ENCODE measurements around the gene PIM2. TPM values are rescaled to one million over a fixed set of nuclear protein-coding genes. Genes with fewer than 3 reads are reported as not detected.
A peak's percentile ranks its signal among the peaks of the same experiment; 100 is the strongest.
"Not testable (repeated sequence)": the region's sequence is repeated elsewhere in the genome, so short reads cannot be mapped to it uniquely, and the experiment has no call there.

PIM2 gene
- total RNA-seq, 1 donor from 2014 or later = 7.0 TPM

- Mint-ChIP-seq H3K9me3 (ENCODE audit: unreplicated experiment) (no peaks in the 10 kb centered on the region), H3K27me3 (ENCODE audit: unreplicated experiment) (peaks cover 5% of the 10 kb centered on the region), H3K4me3 (ENCODE audit: unreplicated experiment) (peak overlapping the region; percentile 87), H3K4me1 (ENCODE audit: unreplicated experiment) (peaks cover 8% of the 10 kb centered on the region), H3K27ac (ENCODE audit: unreplicated experiment) (no peak overlapping the region), H3K36me3 (ENCODE audit: low read depth, unreplicated experiment) (peaks cover 7% of the 10 kb centered on the region)
- DNase-seq (ENCODE audit: low spot score) = no peak
- TF ChIP-seq CTCF (IDR thresholded peaks at IDR 0.05; ENCODE audit: unreplicated experiment) = no peak
These were observed 28.4 kb downstream of the PIM2 start for GRCh38 chrX:48890296-48890925.

GRCh38 chrX:48886586-48886985 lies 32.2 kb downstream of the PIM2 start:
- DNase-seq (ENCODE audit: low spot score); H3K4me1 Mint-ChIP-seq (ENCODE audit: unreplicated experiment); H3K9me3 Mint-ChIP-seq (ENCODE audit: unreplicated experiment); H3K27ac Mint-ChIP-seq (ENCODE audit: unreplicated experiment); H3K36me3 Mint-ChIP-seq (ENCODE audit: low read depth, unreplicated experiment); H3K4me3 Mint-ChIP-seq (ENCODE audit: unreplicated experiment); H3K27me3 Mint-ChIP-seq (ENCODE audit: unreplicated experiment): not testable (repeated sequence)

GRCh38 chrX:48883729-48884128 lies 35.1 kb downstream of the PIM2 start:
- TF ChIP-seq CTCF (IDR thresholded peaks at IDR 0.05; ENCODE audit: unreplicated experiment) = no peak
- Mint-ChIP-seq H3K27me3 (ENCODE audit: unreplicated experiment) (no peaks in the 10 kb centered on the region), H3K27ac (ENCODE audit: unreplicated experiment) (no peak overlapping the region), H3K4me3 (ENCODE audit: unreplicated experiment) (no peak overlapping the region), H3K9me3 (ENCODE audit: unreplicated experiment) (no peaks in the 10 kb centered on the region), H3K4me1 (ENCODE audit: unreplicated experiment) (peaks cover 6% of the 10 kb centered on the region), H3K36me3 (ENCODE audit: low read depth, unreplicated experiment) (no peaks in the 10 kb centered on the region)
- no peak for DNase-seq (ENCODE audit: low spot score)

GRCh38 chrX:48876944-48877343 lies 41.9 kb downstream of the PIM2 start:
- not testable (repeated sequence) for DNase-seq (ENCODE audit: low spot score); H3K4me3 Mint-ChIP-seq (ENCODE audit: unreplicated experiment); H3K9me3 Mint-ChIP-seq (ENCODE audit: unreplicated experiment); H3K4me1 Mint-ChIP-seq (ENCODE audit: unreplicated experiment); H3K36me3 Mint-ChIP-seq (ENCODE audit: low read depth, unreplicated experiment); H3K27me3 Mint-ChIP-seq (ENCODE audit: unreplicated experiment); H3K27ac Mint-ChIP-seq (ENCODE audit: unreplicated experiment)

GRCh38 chrX:48872017-48872416 lies 46.8 kb downstream of the PIM2 start:
- DNase-seq (ENCODE audit: low spot score); H3K4me1 Mint-ChIP-seq (ENCODE audit: unreplicated experiment); H3K27ac Mint-ChIP-seq (ENCODE audit: unreplicated experiment); H3K9me3 Mint-ChIP-seq (ENCODE audit: unreplicated experiment); H3K36me3 Mint-ChIP-seq (ENCODE audit: low read depth, unreplicated experiment); H3K27me3 Mint-ChIP-seq (ENCODE audit: unreplicated experiment); H3K4me3 Mint-ChIP-seq (ENCODE audit: unreplicated experiment): not testable (repeated sequence)

- Mint-ChIP-seq H3K27ac (ENCODE audit: unreplicated experiment) (no peak overlapping the region), H3K27me3 (ENCODE audit: unreplicated experiment) (no peaks in the 10 kb centered on the region), H3K9me3 (ENCODE audit: unreplicated experiment) (no peaks in the 10 kb centered on the region), H3K4me3 (ENCODE audit: unreplicated experiment) (no peak overlapping the region), H3K4me1 (ENCODE audit: unreplicated experiment) (no peaks in the 10 kb centered on the region), H3K36me3 (ENCODE audit: low read depth, unreplicated experiment) (no peaks in the 10 kb centered on the region)
- TF ChIP-seq CTCF (IDR thresholded peaks at IDR 0.05; ENCODE audit: unreplicated experiment) = no peak
- no peak for DNase-seq (ENCODE audit: low spot score)
These were observed 54.6 kb downstream of the PIM2 start for GRCh38 chrX:48864210-48864609.

Other genes starting within 250 kb of the PIM2 start
- gene WAS, start 235.2 kb downstream of the PIM2 start, total RNA-seq (ENCODE audit: unreplicated experiment) = 2.7 TPM
- gene SUV39H1, start 222.3 kb downstream of the PIM2 start, total RNA-seq (ENCODE audit: unreplicated experiment) = 6.8 TPM
- gene GLOD5, start 157.3 kb downstream of the PIM2 start, total RNA-seq (ENCODE audit: unreplicated experiment) = not detected
- gene GATA1, start 132.4 kb downstream of the PIM2 start, total RNA-seq (ENCODE audit: unreplicated experiment) = not detected
- gene HDAC6, start 117.0 kb downstream of the PIM2 start, total RNA-seq (ENCODE audit: unreplicated experiment) = 122 TPM
- gene ERAS, start 92.5 kb downstream of the PIM2 start, total RNA-seq (ENCODE audit: unreplicated experiment) = not detected
- gene PCSK1N, start 83.4 kb downstream of the PIM2 start, total RNA-seq (ENCODE audit: unreplicated experiment) = 2.0 TPM
- 70.6 TPM for gene TIMM17B, start 21.3 kb downstream of the PIM2 start, total RNA-seq (ENCODE audit: unreplicated experiment)
- 80.1 TPM for gene PQBP1, start 21.1 kb downstream of the PIM2 start, total RNA-seq (ENCODE audit: unreplicated experiment)
- gene SLC35A2, start 7.4 kb downstream of the PIM2 start, total RNA-seq (ENCODE audit: unreplicated experiment) = 27.2 TPM
- 48.8 TPM for gene OTUD5, start 38.6 kb upstream of the PIM2 start, total RNA-seq (ENCODE audit: unreplicated experiment)
- gene KCND1, start 52.8 kb upstream of the PIM2 start, total RNA-seq (ENCODE audit: unreplicated experiment) = 6.0 TPM
- gene GRIPAP1, start 83.2 kb upstream of the PIM2 start, total RNA-seq (ENCODE audit: unreplicated experiment) = 63.6 TPM
- gene TFE3, start 124.3 kb upstream of the PIM2 start, total RNA-seq (ENCODE audit: unreplicated experiment) = 31.0 TPM
- 22.5 TPM for gene CCDC120, start 140.0 kb upstream of the PIM2 start, total RNA-seq (ENCODE audit: unreplicated experiment)
- 22.3 TPM for gene PRAF2, start 155.0 kb upstream of the PIM2 start, total RNA-seq (ENCODE audit: unreplicated experiment)
- gene WDR45, start 160.9 kb upstream of the PIM2 start, total RNA-seq (ENCODE audit: unreplicated experiment) = 46.4 TPM
- gene GPKOW, start 204.7 kb upstream of the PIM2 start, total RNA-seq (ENCODE audit: unreplicated experiment) = 28.8 TPM
- gene MAGIX, start 243.7 kb upstream of the PIM2 start, total RNA-seq (ENCODE audit: unreplicated experiment) = 1.2 TPM

Data from endothelial cell (in vitro differentiated cells).